ENCODE measurements around the gene OBP2A. TPM values are rescaled to one million over a fixed set of nuclear protein-coding genes. Genes with fewer than 3 reads are reported as not detected.

The OBP2A gene
- total and polyA plus RNA-seq, 8 donors = not detected

DNA sequence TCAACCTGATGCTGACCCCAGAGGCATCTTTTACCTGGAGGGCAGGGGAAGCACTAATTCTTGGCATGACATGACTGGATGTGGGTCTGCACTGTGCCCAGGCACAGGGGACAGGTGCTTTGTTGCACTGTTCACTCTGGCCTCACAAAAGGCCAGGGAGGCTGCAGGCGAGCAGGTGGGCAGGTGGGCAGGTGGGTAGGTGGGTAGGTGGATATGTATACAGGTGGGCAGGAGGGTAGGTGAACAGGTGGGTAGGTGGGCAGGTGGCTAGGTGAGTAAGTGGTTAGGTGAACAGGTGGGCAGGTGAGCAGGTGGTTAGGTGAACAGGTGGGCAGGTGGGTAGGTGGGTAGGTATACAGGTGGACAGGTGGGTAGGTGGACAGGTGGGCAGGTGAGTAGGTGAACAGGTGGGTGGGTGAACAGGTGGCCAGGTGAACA, 17.1 kb downstream of the OBP2A start:
- Histone ChIP-seq H3K4me3 (no peak overlapping the region), H3K9me3 (no peaks in the 10 kb centered on the region), H3K27me3 (peaks cover 0 to 56% of the 10 kb centered on the region in 2 donors), H3K4me1 (no peaks in the 10 kb centered on the region), H3K27ac (no peak overlapping the region), H3K36me3 (no peaks in the 10 kb centered on the region)
- ATAC-seq = no peak
- no peak for DNase-seq
- TF ChIP-seq, protein P1, sequence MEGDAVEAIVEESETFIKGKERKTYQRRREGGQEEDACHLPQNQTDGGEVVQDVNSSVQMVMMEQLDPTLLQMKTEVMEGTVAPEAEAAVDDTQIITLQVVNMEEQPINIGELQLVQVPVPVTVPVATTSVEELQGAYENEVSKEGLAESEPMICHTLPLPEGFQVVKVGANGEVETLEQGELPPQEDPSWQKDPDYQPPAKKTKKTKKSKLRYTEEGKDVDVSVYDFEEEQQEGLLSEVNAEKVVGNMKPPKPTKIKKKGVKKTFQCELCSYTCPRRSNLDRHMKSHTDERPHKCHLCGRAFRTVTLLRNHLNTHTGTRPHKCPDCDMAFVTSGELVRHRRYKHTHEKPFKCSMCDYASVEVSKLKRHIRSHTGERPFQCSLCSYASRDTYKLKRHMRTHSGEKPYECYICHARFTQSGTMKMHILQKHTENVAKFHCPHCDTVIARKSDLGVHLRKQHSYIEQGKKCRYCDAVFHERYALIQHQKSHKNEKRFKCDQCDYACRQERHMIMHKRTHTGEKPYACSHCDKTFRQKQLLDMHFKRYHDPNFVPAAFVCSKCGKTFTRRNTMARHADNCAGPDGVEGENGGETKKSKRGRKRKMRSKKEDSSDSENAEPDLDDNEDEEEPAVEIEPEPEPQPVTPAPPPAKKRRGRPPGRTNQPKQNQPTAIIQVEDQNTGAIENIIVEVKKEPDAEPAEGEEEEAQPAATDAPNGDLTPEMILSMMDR (IDR thresholded peaks at IDR 0.05) = no peak
- intact Hi-C loops (cut with DNase I) = no loop called here

DNA sequence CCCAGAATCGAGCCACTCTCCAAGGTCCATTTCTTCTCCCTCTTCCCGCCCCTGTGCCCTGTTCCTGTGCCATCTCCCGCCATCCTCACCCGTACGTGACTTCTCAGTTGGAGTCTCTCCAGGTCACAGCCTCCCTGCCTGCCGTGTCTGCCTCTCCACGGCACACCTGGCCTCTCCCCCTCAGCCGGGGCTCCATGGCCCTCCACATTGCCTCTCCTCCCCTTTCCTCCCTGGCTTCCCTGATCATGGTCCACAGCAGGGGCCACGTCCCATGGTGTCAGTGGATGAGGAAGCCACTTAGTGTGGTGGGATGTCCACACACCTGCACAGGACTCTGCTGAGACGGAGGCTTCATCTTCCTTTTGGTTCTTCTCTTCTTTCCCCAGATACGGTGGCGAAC, 17.9 kb downstream of the OBP2A start:
- TF ChIP-seq, protein P1 (IDR thresholded peaks at IDR 0.05) = no peak
- Histone ChIP-seq H3K4me1 (no peaks in the 10 kb centered on the region), H3K36me3 (no peaks in the 10 kb centered on the region), H3K27me3 (peaks cover 0 to 60% of the 10 kb centered on the region in 2 donors), H3K27ac (no peak overlapping the region), H3K4me3 (no peak overlapping the region), H3K9me3 (peaks cover 0 to under 1% of the 10 kb centered on the region in 2 donors)
- DNase-seq = peak in 1 of 4 donors; percentile 58
- ATAC-seq = no peak
- intact Hi-C loops (cut with DNase I) = no loop called here

DNA sequence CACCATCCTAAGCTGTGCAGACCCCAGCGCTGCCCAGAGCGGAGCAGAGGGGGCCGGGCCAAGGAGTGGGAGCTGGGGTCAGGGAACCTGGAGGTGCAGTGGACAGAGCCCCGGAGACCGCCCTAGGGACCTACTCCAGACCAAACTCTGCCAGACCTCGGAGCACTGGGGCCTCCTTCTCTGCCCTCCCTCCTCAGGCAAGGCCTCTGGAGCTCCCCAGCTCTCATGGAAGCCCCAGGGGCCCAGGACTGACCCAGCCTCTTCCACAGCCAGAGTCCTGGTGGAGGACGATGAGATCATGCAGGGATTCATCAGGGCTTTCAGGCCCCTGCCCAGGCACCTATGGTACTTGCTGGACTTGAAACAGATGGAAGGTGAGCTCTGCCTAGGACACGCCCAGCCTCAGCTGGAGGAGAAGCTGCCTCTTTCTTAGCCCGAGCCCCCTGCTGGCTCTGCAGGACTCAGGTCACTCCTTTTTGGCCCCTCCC, 19.3 kb downstream of the OBP2A start:
- Histone ChIP-seq H3K4me1 (no peaks in the 10 kb centered on the region), H3K27me3 (peaks cover 0 to 60% of the 10 kb centered on the region in 2 donors), H3K4me3 (no peak overlapping the region), H3K27ac (no peak overlapping the region), H3K9me3 (peaks cover 0 to 5% of the 10 kb centered on the region in 2 donors), H3K36me3 (no peaks in the 10 kb centered on the region)
- TF ChIP-seq, protein P1 (IDR thresholded peaks at IDR 0.05) = no peak
- peak in 1 of 4 donors; percentile 67 for DNase-seq
- ATAC-seq = no peak
- intact Hi-C loops (cut with DNase I) = no loop called here

DNA sequence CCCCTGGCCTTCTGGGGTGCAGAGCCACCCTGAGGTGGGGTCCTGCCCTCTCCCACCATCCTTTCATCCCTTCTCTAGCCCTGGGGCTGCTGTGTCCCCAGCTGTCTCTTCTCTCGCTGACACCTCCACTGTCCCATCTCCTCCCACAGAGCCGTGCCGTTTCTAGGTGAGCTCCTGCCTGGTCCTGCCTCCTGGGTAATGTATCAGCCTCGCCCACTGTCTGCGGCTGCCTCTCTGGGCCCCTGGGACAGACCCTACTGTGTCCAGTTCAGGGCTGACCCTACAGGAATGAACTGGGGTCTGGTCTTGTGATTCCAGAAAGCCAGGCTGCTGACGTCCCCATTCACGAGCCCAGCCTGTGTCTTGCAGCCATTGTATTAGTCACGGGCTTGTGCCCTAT, 19.7 kb downstream of the OBP2A start:
- DNase-seq (peak in 1 of 4 donors; percentile 27), ATAC-seq (no peak)
- no peaks in the 10 kb centered on the region for H3K4me1 ChIP-seq
- no peaks in the 10 kb centered on the region for H3K36me3 ChIP-seq
- TF ChIP-seq, protein P1 (IDR thresholded peaks at IDR 0.05) = no peak
- intact Hi-C loops (cut with DNase I) = no loop called here
- no peak overlapping the region for H3K4me3 ChIP-seq
- H3K27me3 ChIP-seq = peaks cover 0 to 59% of the 10 kb centered on the region in 2 donors
- no peak overlapping the region for H3K27ac ChIP-seq
- H3K9me3 ChIP-seq = peaks cover 0 to 5% of the 10 kb centered on the region in 2 donors

DNA sequence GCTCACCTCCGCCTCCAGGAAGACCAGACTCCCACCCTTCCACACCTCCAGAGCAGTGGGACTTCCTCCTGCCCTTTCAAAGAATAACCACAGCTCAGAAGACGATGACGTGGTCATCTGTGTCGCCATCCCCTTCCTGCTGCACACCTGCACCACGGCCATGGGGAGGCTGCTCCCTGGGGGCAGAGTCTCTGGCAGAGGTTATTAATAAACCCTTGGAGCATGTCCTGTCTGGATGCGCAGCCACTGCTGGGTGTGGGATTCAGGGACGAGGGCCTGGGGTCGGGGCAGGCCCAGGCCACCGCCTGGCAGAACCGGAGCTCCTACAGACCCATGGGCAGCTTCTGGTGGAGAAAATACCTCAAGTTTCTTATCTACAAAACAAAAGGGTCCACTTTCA, 20.6 kb downstream of the OBP2A start:
- intact Hi-C loops (cut with DNase I) = no loop called here
- Histone ChIP-seq H3K27me3 (peaks cover 0 to 50% of the 10 kb centered on the region in 2 donors), H3K9me3 (peaks cover 0 to 5% of the 10 kb centered on the region in 2 donors), H3K4me1 (no peaks in the 10 kb centered on the region), H3K27ac (no peak overlapping the region), H3K4me3 (no peak overlapping the region), H3K36me3 (no peaks in the 10 kb centered on the region)
- DNase-seq (peak in 1 of 4 donors; percentile 49), ATAC-seq (no peak)
- TF ChIP-seq, protein P1 (IDR thresholded peaks at IDR 0.05) = no peak

Measured in left lung (tissue), 10 donors.